Vagina (tissue), 2 donors: ENCODE data around the gene OSBPL1A. TPM values are rescaled to one million over a fixed set of nuclear protein-coding genes. Genes with fewer than 3 reads are reported as not detected.
"Not testable (repeated sequence)": the region's sequence is repeated elsewhere in the genome, so short reads cannot be mapped to it uniquely, and the experiment has no call there.

Experiments
- DNase-seq, 2 donors: peaks; one replicate each; pipeline ENCODE4 v3.0.0-alpha.2; 2017; ENCODE audit errors: extremely low spot score in 2 of 2
- H3K27ac ChIP-seq: fragments of 200-600 bp; sonication (generic); one replicate; pipeline ENCODE4 v1.5.1; 2019
- H3K27me3 ChIP-seq: fragments of 200-600 bp; sonication (generic); one replicate; pipeline ENCODE4 v1.5.1; 2019
- H3K36me3 ChIP-seq, 2 donors: fragments of 200-600 bp; sonication (generic); one replicate each; pipeline ENCODE4 v1.5.1; 2017 to 2019
- H3K4me1 ChIP-seq: fragments of 200-600 bp; sonication (generic); one replicate; pipeline ENCODE4 v1.5.1; 2019
- H3K4me3 ChIP-seq, 2 donors: fragments of 200-600 bp; sonication (generic); 1 replicate in 1 of 2; 2 replicates in 1 of 2; pipeline ENCODE4 v1.5.1; 2016 to 2019
- H3K9me3 ChIP-seq: fragments of 200-600 bp; sonication (generic); one replicate; pipeline ENCODE4 v1.5.1; 2019
- CTCF ChIP-seq, 3 experiments: fragments of 450-650 bp in 2 of 3; fragments of 200-600 bp in 1 of 3; sonication (generic) in 1 of 3; IDR thresholded peaks; one replicate each; pipeline ENCODE4 v1.5.1; 2017 to 2019; ENCODE audit warnings: antibody characterized with exemption in 3 of 3, mild to moderate bottlenecking in 2 of 3, moderate library complexity in 2 of 3
- POLR2A ChIP-seq, 2 donors: fragments of 450-650 bp; IDR thresholded peaks; one replicate each; pipeline ENCODE4 v1.6.1; 2017; ENCODE audit warnings: antibody characterized with exemption in 2 of 2, mild to moderate bottlenecking in 2 of 2, moderate library complexity in 2 of 2
- POLR2AphosphoS5 ChIP-seq, 2 donors: sonication (generic); formaldehyde crosslinking; IDR thresholded peaks; one replicate each; pipeline ENCODE4 v1.9.0; 2017; ENCODE audit warnings: antibody characterized with exemption in 2 of 2, mild to moderate bottlenecking in 2 of 2, low read depth in 1 of 2; ENCODE audit not compliant: insufficient read depth in 1 of 2
- intact Hi-C: fragments of 100-400 bp; cut with DNase I; formaldehyde crosslinking; loops from one replicate; pipeline ENCODE4 v1.15.1; 2023
- total RNA-seq: library from RNA; depleted of rRNA; stranded (reverse); fragments of >200 nt; gene quantifications from one replicate; pipeline ENCODE4 v1.2.3, GENCODE V29; 2016

OSBPL1A gene
- total RNA-seq, 1 donor from 2014 or later = 33.9 TPM

GRCh38 chr18:24378598-24378997, 19.0 kb downstream of the OSBPL1A start:
- no peaks in the 10 kb centered on the region for H3K9me3 ChIP-seq
- DNase-seq = no peak
- H3K36me3 ChIP-seq = peaks cover 0 to 14% of the 10 kb centered on the region in 2 donors
- no peaks in the 10 kb centered on the region for H3K4me1 ChIP-seq
- no peaks in the 10 kb centered on the region for H3K27me3 ChIP-seq
- intact Hi-C loops = no loop called here
- H3K4me3 ChIP-seq = no peak overlapping the region
- no peak overlapping the region for H3K27ac ChIP-seq
- no peak for TF ChIP-seq POLR2AphosphoS5 (IDR thresholded peaks at IDR 0.05; ENCODE audit: insufficient read depth in 1 of 2, low read depth in 1 of 2)

- peaks cover 0 to 14% of the 10 kb centered on the region in 2 donors for H3K36me3 ChIP-seq
- H3K27me3 ChIP-seq, H3K27ac ChIP-seq, H3K4me1 ChIP-seq, H3K4me3 ChIP-seq, intact Hi-C loops, H3K9me3 ChIP-seq, DNase-seq: not testable (repeated sequence)
Observed at GRCh38 chr18:24376531-24376930, 21.1 kb downstream of the OSBPL1A start.

GRCh38 chr18:24373328-24373727, 24.3 kb downstream of the OSBPL1A start:
- Histone ChIP-seq H3K36me3 (peaks cover 0 to 14% of the 10 kb centered on the region in 2 donors), H3K27ac (no peak overlapping the region), H3K4me3 (no peak overlapping the region), H3K9me3 (no peaks in the 10 kb centered on the region), H3K4me1 (no peaks in the 10 kb centered on the region), H3K27me3 (no peaks in the 10 kb centered on the region)
- TF ChIP-seq POLR2A (IDR thresholded peaks at IDR 0.05) (no peak), CTCF (IDR thresholded peaks at IDR 0.05) (no peak), POLR2AphosphoS5 (IDR thresholded peaks at IDR 0.05; ENCODE audit: insufficient read depth in 1 of 2, low read depth in 1 of 2) (no peak)
- DNase-seq = no peak
- intact Hi-C loops = no loop called here

- no peaks in the 10 kb centered on the region for H3K27me3 ChIP-seq
- no peaks in the 10 kb centered on the region for H3K4me1 ChIP-seq
- no peak for TF ChIP-seq POLR2AphosphoS5 (IDR thresholded peaks at IDR 0.05; ENCODE audit: insufficient read depth in 1 of 2, low read depth in 1 of 2)
- no peak for TF ChIP-seq CTCF (IDR thresholded peaks at IDR 0.05)
- no peak for TF ChIP-seq POLR2A (IDR thresholded peaks at IDR 0.05)
- no peak overlapping the region for H3K27ac ChIP-seq
- no peaks in the 10 kb centered on the region for H3K9me3 ChIP-seq
- peaks cover 0 to 14% of the 10 kb centered on the region in 2 donors for H3K36me3 ChIP-seq
- no peak overlapping the region for H3K4me3 ChIP-seq
- DNase-seq = no peak
- intact Hi-C loops = no loop called here
Observed at GRCh38 chr18:24372279-24372872, 25.2 kb downstream of the OSBPL1A start.

- H3K36me3 ChIP-seq = no peaks in the 10 kb centered on the region
- no peaks in the 10 kb centered on the region for H3K4me1 ChIP-seq
- no peak for DNase-seq
- H3K27ac ChIP-seq = no peak overlapping the region
- H3K4me3 ChIP-seq = no peak overlapping the region
- no peaks in the 10 kb centered on the region for H3K27me3 ChIP-seq
- H3K9me3 ChIP-seq = no peaks in the 10 kb centered on the region
- intact Hi-C loops = no loop called here
- TF ChIP-seq POLR2A (IDR thresholded peaks at IDR 0.05) = no peak
- TF ChIP-seq POLR2AphosphoS5 (IDR thresholded peaks at IDR 0.05; ENCODE audit: insufficient read depth in 1 of 2, low read depth in 1 of 2) = no peak
- TF ChIP-seq CTCF (IDR thresholded peaks at IDR 0.05) = no peak
Observed at GRCh38 chr18:24370120-24370519, 27.5 kb downstream of the OSBPL1A start.

GRCh38 chr18:24369426-24369825, 28.2 kb downstream of the OSBPL1A start:
- no peak for TF ChIP-seq POLR2A (IDR thresholded peaks at IDR 0.05)
- no peak for TF ChIP-seq POLR2AphosphoS5 (IDR thresholded peaks at IDR 0.05; ENCODE audit: insufficient read depth in 1 of 2, low read depth in 1 of 2)
- TF ChIP-seq CTCF (IDR thresholded peaks at IDR 0.05) = no peak

More at GRCh38 chr18:24369426-24369825, 28.2 kb downstream of the OSBPL1A start:
- H3K27ac ChIP-seq = no peak overlapping the region
- H3K4me3 ChIP-seq = no peak overlapping the region
- DNase-seq = no peak
- no peaks in the 10 kb centered on the region for H3K36me3 ChIP-seq
- no peaks in the 10 kb centered on the region for H3K9me3 ChIP-seq
- H3K4me1 ChIP-seq = no peaks in the 10 kb centered on the region
- H3K27me3 ChIP-seq = no peaks in the 10 kb centered on the region
- intact Hi-C loops = no loop called here
